Heart left ventricle (tissue), 16 donors: ENCODE results near the gene DNAH12. TPM values are rescaled to one million over a fixed set of nuclear protein-coding genes. Genes with fewer than 3 reads are reported as not detected.

Experiments
- ATAC-seq, 4 donors: fragments of 200-7000 bp; cut with Tn5 transposase; one replicate each; pipeline ENCODE4 v1.9.1; 2020 to 2022; ENCODE audit warnings: moderate library complexity in 4 of 4, mild to moderate bottlenecking in 3 of 4, moderate number of reproducible peaks in 1 of 4
- DNase-seq, 5 donors: peaks; one replicate each; pipeline ENCODE4 v3.0.0-alpha.2; 2020
- H3K27ac ChIP-seq, 12 donors: fragments of 200-600 bp; sonication (generic) in 4 of 12; one replicate each; pipeline versions ENCODE4 v1.5.0 to v1.8.0; 2016 to 2022; ENCODE audit warnings: mild to moderate bottlenecking in 2 of 12
- H3K27me3 ChIP-seq, 9 donors: fragments of 200-600 bp; sonication (generic) in 2 of 9; one replicate each; pipeline versions ENCODE4 v1.5.1 to v1.8.0; 2016 to 2022; ENCODE audit warnings: mild to moderate bottlenecking in 3 of 9
- H3K36me3 ChIP-seq, 9 donors: fragments of 200-600 bp; sonication (generic) in 2 of 9; one replicate each; pipeline versions ENCODE4 v1.5.0 to v1.8.0; 2018 to 2022; ENCODE audit warnings: mild to moderate bottlenecking in 2 of 9
- H3K4me1 ChIP-seq, 12 donors: fragments of 200-600 bp; sonication (generic) in 4 of 12; one replicate each; pipeline versions ENCODE4 v1.5.0 to v1.8.0; 2016 to 2022; ENCODE audit warnings: mild to moderate bottlenecking in 3 of 12
- H3K4me3 ChIP-seq, 12 donors: fragments of 200-600 bp; sonication (generic) in 4 of 12; one replicate each; pipeline versions ENCODE4 v1.5.0 to v1.8.0; 2017 to 2022; ENCODE audit warnings: mild to moderate bottlenecking in 9 of 12, moderate library complexity in 4 of 12
- H3K9me3 ChIP-seq, 12 donors: fragments of 200-600 bp; sonication (generic) in 4 of 12; one replicate each; pipeline versions ENCODE4 v1.5.0 to v1.8.0; 2016 to 2022; ENCODE audit warnings: mild to moderate bottlenecking in 1 of 12
- POLR2A ChIP-seq, 2 donors: fragments of 450-650 bp; IDR thresholded peaks; one replicate each; pipeline ENCODE4 v1.6.1; 2017; ENCODE audit warnings: antibody characterized with exemption in 2 of 2, mild to moderate bottlenecking in 2 of 2, moderate library complexity in 2 of 2
- WGBS, 4 donors: extraction: QIAGEN DNeasy Blood & Tissue Kit in 2 of 4; methylation state at CpG; one replicate each; pipeline versions ENCODE4 v1.1.5 to v1.1.7; 2013 to 2018; 5-methylcytosine and 5-hydroxymethylcytosine counted together
- intact Hi-C, 10 donors: fragments of 100-400 bp; cut with DNase I; formaldehyde crosslinking; loops; one replicate each; pipeline versions ENCODE4 v1.11.1 to v1.14.2; 2022
- polyA plus RNA-seq, 2 donors: library from polyadenylated mRNA; stranded (reverse); fragments of 200-250 nt; gene quantifications; one replicate each; pipeline ENCODE4 v1.2.3, GENCODE V29; 2013
- total RNA-seq, 9 donors: library from RNA; depleted of rRNA in 2 of 9; stranded (reverse); fragments of >200 nt in 2 of 9; fragmentation: NEBNext Ultra II Directional in 3 of 9; extraction: Animal tissue kit (Norgen Biotek cat#: 25700) in 3 of 9; gene quantifications; one replicate each; pipeline versions ENCODE4 v1.1.0 to v1.2.4, GENCODE V29; 2016 to 2023
- TF ChIP-seq, protein P1 (sequence below), 12 donors: fragments of 200-600 bp; sonication (generic) in 4 of 12; IDR thresholded peaks; one replicate each; pipeline versions ENCODE4 v1.5.0 to v1.8.0; 2018 to 2022; ENCODE audit warnings: antibody characterized with exemption in 12 of 12, mild to moderate bottlenecking in 5 of 12
- donor health status: ischemic (EF 13 %, LVEDD 7.1; RV severe dilation, severe dysfunction).
- donor health status: healthy with polysubstance abuse.
- donor health status: DM: no; HTN: yes; CAD: no.
- donor health status: DM: no; HTN: no; CAD: no.
- donor health status: ischemic (EF 25% LVEDD 6.9; RV normal size, moderate dysfunction).
- donor health status: ischemic (EF 25% LVEDD 5.7; RV mildly dilated, moderate dysfunction).
- donor health status: healthy.
- donor health status: DM: yes; HTN: yes; CAD: no.
- donor health status: ischemic (EF 35%, LVEDD 5.7; RV mildly dilated, moderate dysfunction).
- donor health status: nonischemic (EF 11% LVEDD 7.7; RV severe dilation, severe dysfunction).
- donor health status: DM: yes; HTN: yes; CAD: no.
- donor health status: PGD.
- donor health status: ischemic (EF 29% LVEDD 5.4; RV normal size, mild dysfunction).
- donor health status: nonischemic (EF 23%, LVEDD 6.1; RV moderate dilation, normal function).

The DNAH12 gene
- total and polyA plus RNA-seq, 11 donors = 0.04 to 0.42 (median 0.26) TPM; not detected in 7

- Histone ChIP-seq H3K27ac (no peak overlapping the region), H3K4me1 (peaks cover 0 to 4% (median 0%) of the 10 kb centered on the region in 12 donors), H3K36me3 (no peaks in the 10 kb centered on the region), H3K4me3 (no peak overlapping the region), H3K9me3 (peaks cover 0 to under 1% (median 0%) of the 10 kb centered on the region in 12 donors), H3K27me3 (peaks cover 0 to 4% (median 0%) of the 10 kb centered on the region in 9 donors)
- TF ChIP-seq, protein P1, sequence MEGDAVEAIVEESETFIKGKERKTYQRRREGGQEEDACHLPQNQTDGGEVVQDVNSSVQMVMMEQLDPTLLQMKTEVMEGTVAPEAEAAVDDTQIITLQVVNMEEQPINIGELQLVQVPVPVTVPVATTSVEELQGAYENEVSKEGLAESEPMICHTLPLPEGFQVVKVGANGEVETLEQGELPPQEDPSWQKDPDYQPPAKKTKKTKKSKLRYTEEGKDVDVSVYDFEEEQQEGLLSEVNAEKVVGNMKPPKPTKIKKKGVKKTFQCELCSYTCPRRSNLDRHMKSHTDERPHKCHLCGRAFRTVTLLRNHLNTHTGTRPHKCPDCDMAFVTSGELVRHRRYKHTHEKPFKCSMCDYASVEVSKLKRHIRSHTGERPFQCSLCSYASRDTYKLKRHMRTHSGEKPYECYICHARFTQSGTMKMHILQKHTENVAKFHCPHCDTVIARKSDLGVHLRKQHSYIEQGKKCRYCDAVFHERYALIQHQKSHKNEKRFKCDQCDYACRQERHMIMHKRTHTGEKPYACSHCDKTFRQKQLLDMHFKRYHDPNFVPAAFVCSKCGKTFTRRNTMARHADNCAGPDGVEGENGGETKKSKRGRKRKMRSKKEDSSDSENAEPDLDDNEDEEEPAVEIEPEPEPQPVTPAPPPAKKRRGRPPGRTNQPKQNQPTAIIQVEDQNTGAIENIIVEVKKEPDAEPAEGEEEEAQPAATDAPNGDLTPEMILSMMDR (IDR thresholded peaks at IDR 0.05) = no peak
- TF ChIP-seq POLR2A (IDR thresholded peaks at IDR 0.05) = no peak
- intact Hi-C loops = loop anchor here in 3 of 10 donors (5.0 to 10.0 kb wide), 3 partner anchors 233 to 461 kb away; no protein-coding TSS in a partner anchor
- WGBS, 4 donors = 27 to 42% (median 32%) methylated on average over 3 of the region's 3 CpGs
- DNase-seq = no peak
- ATAC-seq = no peak
Observed at GRCh38 chr3:57393977-57394376, 150.2 kb downstream of the DNAH12 start.

DNA sequence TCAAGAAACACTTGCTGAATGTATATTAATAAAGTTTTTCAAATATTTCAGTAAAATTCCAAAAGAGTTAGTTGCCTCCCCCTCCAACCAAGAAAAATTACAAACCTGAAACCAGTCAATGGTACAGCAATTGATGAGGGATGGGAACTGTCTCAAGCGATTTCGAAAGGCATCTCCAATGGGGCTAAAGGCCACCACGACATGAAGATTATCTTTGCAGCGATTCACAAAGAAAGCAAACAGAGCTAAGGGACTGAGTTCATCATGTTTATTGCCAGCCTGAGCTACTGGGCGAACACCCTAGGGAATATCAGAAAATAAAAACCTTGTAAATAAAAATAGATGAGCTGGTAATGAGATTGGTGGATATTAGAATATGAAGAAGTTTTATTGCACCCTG lies 152.4 kb downstream of the DNAH12 start:
- Histone ChIP-seq H3K27ac (no peak overlapping the region), H3K4me1 (peaks cover 0 to 4% (median 0%) of the 10 kb centered on the region in 12 donors), H3K9me3 (no peaks in the 10 kb centered on the region), H3K36me3 (no peaks in the 10 kb centered on the region), H3K27me3 (peaks cover 0 to 4% (median 0%) of the 10 kb centered on the region in 9 donors), H3K4me3 (no peak overlapping the region)
- intact Hi-C loops = loop anchor here in 3 of 10 donors (5.0 to 10.0 kb wide), 3 partner anchors 236 to 463 kb away; no protein-coding TSS in a partner anchor
- WGBS, 4 donors = 82 to 86% (median 83%) methylated on average over 5 of the region's 5 CpGs
- ATAC-seq (no peak), DNase-seq (no peak)
- TF ChIP-seq, protein P1 (IDR thresholded peaks at IDR 0.05) = no peak
- no peak for TF ChIP-seq POLR2A (IDR thresholded peaks at IDR 0.05)

DNA sequence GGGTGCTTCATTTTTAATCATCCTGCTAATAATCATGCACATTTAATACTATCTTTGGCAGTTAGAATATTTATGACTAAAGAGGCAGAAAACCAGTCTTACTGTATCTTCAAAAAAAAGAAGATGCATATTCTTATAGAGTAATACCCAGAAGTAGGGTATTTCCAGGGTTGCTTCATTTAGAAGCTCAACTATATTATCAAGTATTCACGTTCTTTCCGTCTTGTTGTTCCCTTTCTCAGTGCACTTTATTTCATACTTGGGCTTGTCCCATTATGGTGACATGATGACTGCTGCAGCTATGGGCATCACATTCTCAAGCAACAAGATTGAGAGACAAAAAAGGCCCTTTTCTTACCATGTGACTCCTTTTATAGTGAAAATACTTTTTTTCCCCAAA lies 154.9 kb downstream of the DNAH12 start:
- Histone ChIP-seq H3K36me3 (no peaks in the 10 kb centered on the region), H3K27ac (no peak overlapping the region), H3K4me3 (no peak overlapping the region), H3K4me1 (peaks cover 0 to 4% (median 0%) of the 10 kb centered on the region in 12 donors), H3K9me3 (no peaks in the 10 kb centered on the region), H3K27me3 (peaks cover 0 to 4% (median 0%) of the 10 kb centered on the region in 9 donors)
- TF ChIP-seq POLR2A (IDR thresholded peaks at IDR 0.05) = no peak
- TF ChIP-seq, protein P1 (IDR thresholded peaks at IDR 0.05) = no peak
- intact Hi-C loops = no loop called here
- DNase-seq (no peak), ATAC-seq (no peak)
- 82 to 93% (median 86%) methylated on average over 2 of the region's 2 CpGs for WGBS, 4 donors

DNA sequence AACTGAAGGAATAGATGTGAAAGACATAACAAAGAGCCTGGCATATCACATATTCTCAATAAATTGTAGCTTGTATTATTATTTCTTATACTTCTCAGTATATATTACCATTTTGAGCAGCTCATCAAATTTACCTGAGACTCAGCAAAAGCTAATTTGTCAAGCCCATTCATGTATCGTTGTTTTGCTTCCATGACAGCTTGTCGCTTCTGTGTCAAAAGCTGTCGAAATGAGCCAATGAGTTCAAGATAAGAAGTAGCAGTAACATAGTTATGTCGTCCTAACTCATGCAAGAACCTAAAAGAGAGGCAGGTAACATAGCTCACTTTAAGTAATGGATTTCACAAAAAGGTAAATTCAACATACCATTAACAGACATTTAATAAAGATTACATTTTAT lies 157.8 kb downstream of the DNAH12 start:
- H3K36me3 ChIP-seq = no peaks in the 10 kb centered on the region
- no peak overlapping the region for H3K4me3 ChIP-seq
- H3K4me1 ChIP-seq = no peaks in the 10 kb centered on the region
- no peak for DNase-seq
- no peaks in the 10 kb centered on the region for H3K9me3 ChIP-seq
- ATAC-seq = no peak
- intact Hi-C loops = no loop called here
- WGBS, 4 donors = 54 to 65% (median 59%) methylated on average over 4 of the region's 4 CpGs
- no peak for TF ChIP-seq POLR2A (IDR thresholded peaks at IDR 0.05)
- TF ChIP-seq, protein P1 (IDR thresholded peaks at IDR 0.05) = no peak
- H3K27me3 ChIP-seq = peaks cover 0 to 4% (median 0%) of the 10 kb centered on the region in 9 donors
- no peak overlapping the region for H3K27ac ChIP-seq
